H9 (cell line): ENCODE results near the gene KRT32. TPM values are rescaled to one million over a fixed set of nuclear protein-coding genes. Genes with fewer than 3 reads are reported as not detected.

Experiments
- DNase-seq: peaks from one replicate; pipeline ENCODE4 v3.0.0-alpha.2; 2017
- H2AFZ ChIP-seq: one replicate; pipeline ENCODE4 v1.6.1; 2013; ENCODE audit warnings: mild to moderate bottlenecking, low read length, control low read depth, moderate library complexity
- H2AK5ac ChIP-seq: 2 replicates; pipeline ENCODE4 v1.6.1; 2013; ENCODE audit warnings: low read length, control low read depth, mixed read lengths; ENCODE audit not compliant: insufficient read length
- H2BK120ac ChIP-seq: one replicate; pipeline ENCODE4 v1.6.1; 2013; ENCODE audit warnings: low read depth, mild to moderate bottlenecking, low read length, control low read depth, inconsistent platforms; ENCODE audit not compliant: poor library complexity, severe bottlenecking
- H2BK12ac ChIP-seq: 2 replicates; pipeline ENCODE4 v1.6.1; 2013; ENCODE audit warnings: low read length, control low read depth, mixed read lengths, low read depth; ENCODE audit not compliant: insufficient read length
- H2BK15ac ChIP-seq: 2 replicates; pipeline ENCODE4 v1.6.1; 2013; ENCODE audit warnings: low read depth, low read length, control low read depth
- H2BK20ac ChIP-seq: one replicate; pipeline ENCODE4 v1.6.1; 2013; ENCODE audit warnings: low read depth, mild to moderate bottlenecking, low read length, control low read depth, inconsistent platforms; ENCODE audit not compliant: poor library complexity, severe bottlenecking
- H2BK5ac ChIP-seq: 2 replicates; pipeline ENCODE4 v1.6.1; 2013; ENCODE audit warnings: low read length, control low read depth, mixed read lengths; ENCODE audit not compliant: insufficient read length
- H3K14ac ChIP-seq: 2 replicates; pipeline ENCODE4 v1.6.1; 2013; ENCODE audit warnings: low read length, control low read depth; ENCODE audit not compliant: insufficient read depth
- H3K18ac ChIP-seq: 2 replicates; pipeline ENCODE4 v1.6.1; 2013; ENCODE audit warnings: low read depth, mild to moderate bottlenecking, mixed read lengths, low read length, control low read depth; ENCODE audit not compliant: insufficient read length
- H3K23ac ChIP-seq: 2 replicates; pipeline ENCODE4 v1.6.1; 2013; ENCODE audit warnings: low read length, control low read depth, mixed read lengths, low read depth; ENCODE audit not compliant: insufficient read length
- H3K23me2 ChIP-seq: 2 replicates; pipeline ENCODE4 v1.6.1; 2013; ENCODE audit warnings: low read depth, mild to moderate bottlenecking, mixed read lengths, low read length, control low read depth; ENCODE audit not compliant: insufficient read length, poor library complexity, severe bottlenecking
- H3K27ac ChIP-seq: 2 replicates; pipeline ENCODE4 v1.5.1; 2013; ENCODE audit warnings: low read length, control low read depth, mixed read lengths, low read depth; ENCODE audit not compliant: insufficient read length
- H3K27me3 ChIP-seq: 2 replicates; pipeline ENCODE4 v1.6.1; 2013; ENCODE audit warnings: low read length, control low read depth, inconsistent platforms; ENCODE audit not compliant: insufficient read depth
- H3K4ac ChIP-seq: 2 replicates; pipeline ENCODE4 v1.6.1; 2013; ENCODE audit warnings: low read depth, mild to moderate bottlenecking, control low read depth, inconsistent platforms, low read length, moderate library complexity
- H3K4me1 ChIP-seq: 2 replicates; pipeline ENCODE4 v1.6.1; 2013; ENCODE audit warnings: low read length, control low read depth, inconsistent platforms; ENCODE audit not compliant: insufficient read depth
- H3K4me2 ChIP-seq: 2 replicates; pipeline ENCODE4 v1.6.1; 2013; ENCODE audit warnings: low read length, control low read depth, mixed read lengths; ENCODE audit not compliant: insufficient read length, insufficient read depth
- H3K56ac ChIP-seq: 2 replicates; pipeline ENCODE4 v1.6.1; 2013; ENCODE audit warnings: low read depth, mild to moderate bottlenecking, mixed read lengths, low read length, control low read depth; ENCODE audit not compliant: insufficient read length
- H3K79me1 ChIP-seq: 2 replicates; pipeline ENCODE4 v1.6.1; 2013; ENCODE audit warnings: low read depth, mild to moderate bottlenecking, moderate library complexity, low read length, control low read depth, inconsistent platforms; ENCODE audit not compliant: insufficient read depth, poor library complexity, severe bottlenecking
- H3K79me2 ChIP-seq: 2 replicates; pipeline ENCODE4 v1.6.1; 2013; ENCODE audit warnings: low read length, control low read depth, inconsistent platforms; ENCODE audit not compliant: insufficient read depth
- H3K9ac ChIP-seq: 2 replicates; pipeline ENCODE4 v1.6.1; 2013; ENCODE audit warnings: low read length, control low read depth, mixed read lengths; ENCODE audit not compliant: insufficient read length; ENCODE audit errors: extremely low read depth
- H3K9me3 ChIP-seq: one replicate; pipeline ENCODE4 v1.6.1; 2013; ENCODE audit warnings: low read depth, low read length, inconsistent platforms; ENCODE audit not compliant: control insufficient read depth
- H3T11ph ChIP-seq: one replicate; pipeline ENCODE4 v1.6.1; 2013; ENCODE audit warnings: mild to moderate bottlenecking, low read length, control low read depth, inconsistent platforms
- H4K20me1 ChIP-seq: one replicate; pipeline ENCODE4 v1.6.1; 2013; ENCODE audit not compliant: control insufficient read depth, insufficient read length, insufficient read depth
- H4K5ac ChIP-seq: 2 replicates; pipeline ENCODE4 v1.6.1; 2013; ENCODE audit warnings: low read depth, mild to moderate bottlenecking, mixed read lengths, low read length, control low read depth; ENCODE audit not compliant: insufficient read length
- H4K8ac ChIP-seq: replicated peaks from 2 replicates; pipeline ENCODE4 v1.6.1; 2013; ENCODE audit warnings: low read length, control low read depth, mixed read lengths, low read depth; ENCODE audit not compliant: insufficient read length
- H4K91ac ChIP-seq: 2 replicates; pipeline ENCODE4 v1.6.1; 2013; ENCODE audit warnings: low read depth, mild to moderate bottlenecking, moderate library complexity, mixed read lengths, low read length, control low read depth; ENCODE audit not compliant: insufficient read length
- H3K27ac Mint-ChIP-seq, 3 experiments: 2 replicates in 2 of 3; 3 replicates in 1 of 3; pipeline ENCODE4 v1.8.0; 2020 to 2021; ENCODE audit warnings: mixed read lengths in 3 of 3, mild to moderate bottlenecking in 1 of 3, moderate library complexity in 1 of 3
- H3K27me3 Mint-ChIP-seq: 2 replicates; pipeline ENCODE4 v1.8.0; 2021; ENCODE audit warnings: low read depth, mild to moderate bottlenecking, moderate library complexity, mixed read lengths
- H3K36me3 Mint-ChIP-seq, 3 experiments: 2 replicates in 2 of 3; 3 replicates in 1 of 3; pipeline ENCODE4 v1.8.0; 2020 to 2021; ENCODE audit warnings: low read depth in 3 of 3, mixed read lengths in 3 of 3; ENCODE audit not compliant: insufficient read depth in 1 of 3
- H3K4me1 Mint-ChIP-seq, 2 experiments: 2 replicates each; pipeline ENCODE4 v1.8.0; 2020; ENCODE audit warnings: mixed read lengths in 2 of 2
- H3K4me3 Mint-ChIP-seq, 2 experiments: 2 replicates in 1 of 2; 3 replicates in 1 of 2; pipeline ENCODE4 v1.8.0; 2020 to 2021; ENCODE audit warnings: mild to moderate bottlenecking in 2 of 2, mixed read lengths in 2 of 2, moderate library complexity in 1 of 2
- H3K9me3 Mint-ChIP-seq, 2 experiments: 2 replicates in 1 of 2; 3 replicates in 1 of 2; pipeline ENCODE4 v1.8.0; 2020; ENCODE audit warnings: mild to moderate bottlenecking in 2 of 2, mixed read lengths in 2 of 2, moderate library complexity in 1 of 2
- WGBS: extraction: QIAGEN DNeasy Blood & Tissue Kit; methylation state at CpG from one replicate; pipeline ENCODE4 v1.1.7; 2013; ENCODE audit warnings: missing lambda C conversion rate, low lambda C conversion rate, mixed read lengths; ENCODE audit not compliant: insufficient read length; ENCODE audit errors: extremely low coverage; 5-methylcytosine and 5-hydroxymethylcytosine counted together
- total RNA-seq: library from RNA; stranded (reverse); gene quantifications from 2 replicates; pipeline ENCODE4 v1.2.1, GENCODE V29; 2021
- TF ChIP-seq, protein P1 (sequence below): fragments of 200-600 bp; sonication (generic); conservative IDR thresholded peaks from 3 replicates; pipeline ENCODE4 v1.8.0; 2021; ENCODE audit warnings: antibody characterized with exemption, mild to moderate bottlenecking

The KRT32 gene
- total RNA-seq, 1 experiment from 2014 or later, result not detected

- Histone ChIP-seq H4K91ac (no peak overlapping the region), H2BK15ac (no peak overlapping the region), H3K9me3 (no peaks in the 10 kb centered on the region), H2BK12ac (no peak overlapping the region), H3K27me3 (no peaks in the 10 kb centered on the region), H2BK20ac (no peak overlapping the region), H4K5ac (no peak overlapping the region), H2BK5ac (no peak overlapping the region), H2BK120ac (no peak overlapping the region), H2AFZ (no peak overlapping the region), H3K9ac (no peak overlapping the region), H3K56ac (no peak overlapping the region), H3K27ac (no peak overlapping the region), H4K20me1 (no peaks in the 10 kb centered on the region), H3K79me1 (no peaks in the 10 kb centered on the region), H3T11ph (no peak overlapping the region), H3K79me2 (no peaks in the 10 kb centered on the region), H3K23me2 (no peaks in the 10 kb centered on the region), H3K23ac (no peak overlapping the region), H4K8ac (no peak overlapping the region), H3K18ac (no peak overlapping the region), H3K4me1 (no peaks in the 10 kb centered on the region), H2AK5ac (no peak overlapping the region), H3K4me2 (no peak overlapping the region), H3K4ac (no peak overlapping the region), H3K14ac (no peak overlapping the region)
- Mint-ChIP-seq H3K36me3 (no peaks in the 10 kb centered on the region), H3K4me3 (no peak overlapping the region), H3K9me3 (peaks cover 0 to 3% of the 10 kb centered on the region in 2 experiments; a peak in 3 of 5 replicates), H3K4me1 (no peaks in the 10 kb centered on the region), H3K27ac (no peak overlapping the region), H3K27me3 (peaks cover 10% of the 10 kb centered on the region; the same call in 1 of the 2 replicates)
- TF ChIP-seq, protein P1, sequence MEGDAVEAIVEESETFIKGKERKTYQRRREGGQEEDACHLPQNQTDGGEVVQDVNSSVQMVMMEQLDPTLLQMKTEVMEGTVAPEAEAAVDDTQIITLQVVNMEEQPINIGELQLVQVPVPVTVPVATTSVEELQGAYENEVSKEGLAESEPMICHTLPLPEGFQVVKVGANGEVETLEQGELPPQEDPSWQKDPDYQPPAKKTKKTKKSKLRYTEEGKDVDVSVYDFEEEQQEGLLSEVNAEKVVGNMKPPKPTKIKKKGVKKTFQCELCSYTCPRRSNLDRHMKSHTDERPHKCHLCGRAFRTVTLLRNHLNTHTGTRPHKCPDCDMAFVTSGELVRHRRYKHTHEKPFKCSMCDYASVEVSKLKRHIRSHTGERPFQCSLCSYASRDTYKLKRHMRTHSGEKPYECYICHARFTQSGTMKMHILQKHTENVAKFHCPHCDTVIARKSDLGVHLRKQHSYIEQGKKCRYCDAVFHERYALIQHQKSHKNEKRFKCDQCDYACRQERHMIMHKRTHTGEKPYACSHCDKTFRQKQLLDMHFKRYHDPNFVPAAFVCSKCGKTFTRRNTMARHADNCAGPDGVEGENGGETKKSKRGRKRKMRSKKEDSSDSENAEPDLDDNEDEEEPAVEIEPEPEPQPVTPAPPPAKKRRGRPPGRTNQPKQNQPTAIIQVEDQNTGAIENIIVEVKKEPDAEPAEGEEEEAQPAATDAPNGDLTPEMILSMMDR, result no peak
- DNase-seq, result no peak
- WGBS, result no CpG with 5 or more reads among the region's 6 CpGs
Measured at GRCh38 chr17:41464682-41465081, 2.5 kb downstream of the KRT32 start.
